Dedifferentiated amniotic fluid mesenchymal stem cell (primary cell): Measurements from ENCODE around the gene TMEM198.

Experiments used
- DNase-seq: peaks from one replicate; pipeline ENCODE4 v3.0.0-alpha.2; 2016; ENCODE audit errors: extremely low spot score

The TMEM198 gene, protein sequence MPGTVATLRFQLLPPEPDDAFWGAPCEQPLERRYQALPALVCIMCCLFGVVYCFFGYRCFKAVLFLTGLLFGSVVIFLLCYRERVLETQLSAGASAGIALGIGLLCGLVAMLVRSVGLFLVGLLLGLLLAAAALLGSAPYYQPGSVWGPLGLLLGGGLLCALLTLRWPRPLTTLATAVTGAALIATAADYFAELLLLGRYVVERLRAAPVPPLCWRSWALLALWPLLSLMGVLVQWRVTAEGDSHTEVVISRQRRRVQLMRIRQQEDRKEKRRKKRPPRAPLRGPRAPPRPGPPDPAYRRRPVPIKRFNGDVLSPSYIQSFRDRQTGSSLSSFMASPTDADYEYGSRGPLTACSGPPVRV

DNA sequence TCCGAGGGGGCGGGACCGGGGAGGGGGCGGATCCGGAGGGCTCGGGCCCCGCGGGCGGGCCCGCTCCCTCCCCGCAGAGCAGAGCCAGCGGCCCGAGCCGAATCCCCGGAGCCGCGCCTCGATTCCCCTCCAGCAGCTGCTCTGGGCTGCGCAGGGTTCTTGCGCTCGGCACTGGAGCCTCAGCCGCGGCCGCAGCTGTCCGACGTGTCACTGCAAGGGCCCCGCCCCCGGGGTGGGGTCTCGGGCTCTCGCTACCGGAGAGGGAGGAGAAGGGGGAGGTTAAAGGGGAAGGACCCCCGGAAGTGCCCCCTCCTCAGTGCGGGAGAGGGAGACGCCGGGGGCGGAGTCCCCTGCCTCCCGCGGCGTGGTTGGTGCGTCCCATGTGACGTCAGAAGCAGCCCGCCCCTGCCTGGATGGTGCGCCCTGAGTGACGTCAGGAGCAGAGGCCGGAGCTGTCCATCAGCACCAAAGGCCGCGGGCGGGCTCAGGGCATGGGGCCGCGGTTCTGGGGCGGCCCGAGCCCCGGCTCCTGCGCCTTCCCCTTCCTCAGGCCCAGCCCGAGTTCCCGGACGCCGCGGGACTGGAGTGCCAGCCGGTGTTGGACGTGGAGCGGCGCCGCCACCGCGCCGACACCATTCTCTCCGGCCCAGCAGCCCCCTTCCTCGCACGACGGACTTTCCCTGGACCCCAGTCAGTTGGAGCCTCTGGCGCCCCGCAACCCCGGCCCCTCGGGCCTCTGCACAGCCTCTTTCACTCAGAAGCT lies at the start of gene TMEM198, which contains the start of gene CHPF:
Gene TMEM198, plus strand, starts transcription at position 433 of the 763 bp plus-strand sequence. CDS start 700 bp downstream, outside the sequence.
Gene CHPF, minus strand, starts transcription at position 214 of the 763 bp plus-strand sequence. CDS start 271 bp downstream, outside the sequence.
- DNase-seq = peak; percentile 96

DNA sequence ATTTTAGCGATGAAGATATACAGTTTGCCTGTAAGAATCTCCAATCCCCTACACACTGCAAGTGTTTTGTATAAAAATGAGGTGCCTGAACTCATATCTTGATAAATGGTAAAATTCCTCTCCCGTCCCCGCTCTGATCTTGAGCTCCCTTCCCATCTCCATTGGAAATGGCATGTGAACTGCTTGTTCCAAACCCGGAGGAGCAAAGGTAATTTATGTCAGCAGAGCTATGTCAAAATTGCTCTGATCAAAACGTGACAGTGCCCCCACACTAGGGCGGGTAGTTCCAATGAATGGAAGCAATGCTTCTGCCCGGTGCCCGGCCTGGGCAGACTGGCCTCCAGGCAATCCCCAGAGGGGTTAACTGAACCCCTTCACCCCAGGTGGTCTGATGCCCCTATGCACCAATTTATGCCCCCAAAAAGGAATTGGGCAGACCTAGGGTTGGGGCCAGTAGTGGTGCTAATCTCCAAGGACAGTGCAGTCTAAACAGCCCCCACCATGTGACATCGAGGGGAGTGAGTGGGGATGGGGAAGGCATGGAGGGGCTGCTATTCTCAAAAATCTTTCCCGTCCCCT lies 48.8 kb upstream of the TMEM198 start:
- DNase-seq = no peak

DNA sequence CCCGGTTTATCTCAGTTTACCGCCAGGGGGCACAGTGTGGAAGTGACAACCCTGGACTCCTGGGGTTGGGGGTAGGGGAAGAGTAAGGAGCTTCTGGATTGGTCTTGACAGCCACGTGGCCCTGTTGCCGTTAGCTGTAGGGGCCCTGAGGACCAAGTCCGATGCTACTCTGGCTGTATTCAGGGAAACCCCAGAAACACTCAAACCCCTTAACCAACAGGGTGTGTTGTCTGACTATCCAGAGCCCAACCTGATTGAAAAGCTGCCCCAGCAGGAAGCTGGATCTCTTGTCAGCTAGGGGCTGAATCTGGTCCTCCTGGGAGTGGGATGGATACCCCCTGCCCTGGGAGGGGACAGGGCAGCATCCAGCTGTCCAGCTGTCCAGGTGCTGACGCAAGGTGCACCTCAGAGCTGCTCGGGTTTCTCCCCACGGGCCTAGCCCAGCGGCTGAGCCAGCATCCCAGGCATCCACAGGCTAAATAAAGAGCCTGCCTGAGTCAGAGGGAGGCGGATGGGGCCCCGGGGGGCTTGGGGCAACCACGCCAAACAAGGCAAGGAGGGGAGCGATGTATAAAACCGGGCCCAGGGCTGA lies 48.2 kb upstream of the TMEM198 start:
- DNase-seq = peak; percentile 62

DNA sequence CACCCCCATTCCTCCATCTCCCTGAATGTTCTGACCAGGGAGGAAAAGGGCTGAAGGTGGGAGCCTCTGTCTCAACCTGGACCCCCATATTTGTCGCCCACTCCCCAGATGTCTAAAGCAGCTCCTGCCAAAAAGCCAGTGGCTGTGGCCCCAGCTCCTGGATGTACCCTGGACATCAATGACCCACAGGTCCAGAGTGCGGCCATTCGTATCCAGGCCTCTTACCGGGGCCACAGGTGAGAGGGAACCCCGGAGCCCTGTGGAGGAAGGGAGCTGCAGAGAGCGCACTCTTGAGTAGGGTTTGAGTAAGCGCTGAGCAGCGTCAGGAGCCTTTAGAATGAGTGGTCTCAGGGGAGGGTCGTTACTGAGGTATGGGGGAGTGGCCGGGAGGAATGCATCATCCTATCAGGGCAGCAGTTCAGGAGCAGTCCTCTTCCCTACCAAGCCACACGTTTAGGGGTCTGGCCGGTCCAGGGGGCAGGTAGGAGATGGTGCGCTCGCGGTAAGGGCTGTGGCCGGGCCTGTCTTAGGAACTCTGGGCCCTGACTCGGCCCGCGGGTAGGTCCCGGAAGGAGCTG lies 47.5 kb upstream of the TMEM198 start:
- no peak for DNase-seq

DNA sequence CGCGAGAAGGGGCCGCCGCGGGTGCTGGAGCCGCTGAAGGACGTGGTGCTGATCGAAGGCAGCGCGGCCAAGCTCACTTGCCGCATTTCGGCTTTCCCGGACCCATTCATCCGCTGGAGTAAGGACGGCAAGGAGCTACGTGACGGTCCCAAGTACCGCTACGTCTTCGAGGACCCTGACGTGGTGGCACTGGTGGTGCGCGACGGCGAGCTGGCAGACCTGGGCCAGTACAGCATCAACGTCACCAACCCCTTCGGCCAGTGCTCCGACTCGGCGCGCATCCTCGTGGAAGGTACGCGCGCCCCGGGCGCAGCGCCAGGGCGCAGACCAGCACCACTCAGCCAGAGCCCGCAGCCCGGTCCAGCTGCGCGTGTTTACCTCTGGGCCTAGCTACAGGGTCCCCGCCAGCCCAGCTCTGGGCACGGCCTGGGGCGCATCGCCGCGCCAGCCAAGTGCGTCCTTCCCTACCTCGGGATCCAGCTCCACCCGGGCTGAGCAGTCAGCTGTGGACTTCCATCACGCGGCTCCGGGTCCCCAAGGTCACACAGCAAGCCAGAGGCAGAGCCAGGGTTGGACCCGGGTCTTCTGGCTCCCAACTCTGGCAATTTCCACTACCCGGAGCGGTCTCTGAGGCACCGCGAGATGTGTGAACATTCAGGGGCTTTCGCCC lies 46.9 kb upstream of the TMEM198 start:
- DNase-seq = no peak

DNA sequence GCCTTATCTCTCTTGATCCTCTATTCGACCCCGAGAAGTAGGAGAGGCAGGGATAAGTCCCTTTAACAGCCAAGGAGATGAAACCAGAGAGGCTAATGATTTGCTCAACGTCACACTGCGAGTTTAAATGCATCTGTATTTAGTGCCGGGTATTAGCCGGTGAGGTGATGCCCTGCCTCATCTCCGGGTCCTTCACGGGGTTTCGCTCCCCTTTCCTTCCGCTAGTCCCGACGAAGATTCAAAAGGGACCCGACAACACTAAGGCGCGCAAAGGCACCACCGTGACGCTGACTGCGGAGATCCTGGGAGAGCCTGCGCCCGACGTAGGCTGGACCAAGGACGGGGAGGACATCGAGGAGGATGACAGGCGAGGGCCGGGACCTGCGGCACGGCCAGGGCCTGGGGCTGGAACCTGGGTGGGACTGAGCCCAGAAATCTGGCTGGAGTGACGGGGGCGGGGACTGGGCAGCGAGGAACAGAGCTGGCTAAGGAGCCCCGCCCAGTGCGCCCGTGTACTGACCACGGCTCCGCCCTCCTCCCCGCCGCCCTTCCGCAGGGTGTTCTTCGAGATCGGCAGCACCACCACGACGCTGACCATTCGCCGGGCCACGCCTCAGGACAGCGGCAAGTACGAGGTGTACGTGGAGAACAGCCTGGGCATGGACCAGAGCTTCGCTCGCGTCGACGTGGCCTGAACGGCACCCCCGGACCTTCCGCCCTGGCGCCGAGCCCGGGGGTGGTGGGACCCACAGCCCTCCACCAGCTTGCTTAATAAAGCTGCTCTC lies 46.1 kb upstream of the TMEM198 start:
- DNase-seq = peak; percentile 67

DNA sequence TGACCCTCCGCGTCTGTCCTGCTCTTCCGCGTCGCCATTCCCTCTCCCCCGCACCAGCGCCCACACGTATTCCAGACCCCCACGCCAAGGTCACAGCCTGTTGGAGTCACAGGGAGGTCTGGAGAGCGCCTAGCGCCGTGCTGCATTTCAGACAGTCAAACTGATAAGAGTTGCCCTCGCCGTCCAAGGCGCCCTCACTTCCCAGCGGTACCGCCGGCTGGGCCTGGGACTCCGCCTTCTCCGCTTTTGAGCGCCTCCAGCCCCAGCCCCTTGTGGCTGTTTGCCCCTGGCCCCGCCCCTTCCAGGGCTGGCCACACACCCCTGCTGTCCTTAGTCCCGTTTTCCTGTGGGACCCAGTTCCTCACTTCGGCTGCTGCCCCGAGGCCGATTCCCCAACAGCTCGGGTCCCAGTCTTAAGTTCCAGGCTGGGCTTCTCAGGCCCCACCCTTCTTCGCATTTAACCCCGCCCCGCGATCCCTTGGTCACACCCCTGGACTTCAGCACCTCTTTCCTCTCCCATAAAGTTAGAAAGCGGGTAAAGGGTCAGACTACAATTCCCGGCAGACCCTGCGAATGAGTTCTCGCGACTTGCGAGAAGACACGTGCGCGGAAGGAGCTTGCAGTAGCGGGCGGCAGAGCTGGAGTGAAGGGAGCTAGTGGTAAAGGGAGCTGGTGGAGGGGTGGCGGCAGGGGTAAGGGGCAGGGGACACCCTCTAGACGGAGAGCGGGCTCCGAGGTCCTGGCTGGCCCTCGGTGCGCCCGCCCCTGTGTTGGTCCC lies 45.4 kb upstream of the TMEM198 start, which contains the start of gene GMPPA:
Gene GMPPA, plus strand, starts transcription at position 612 of the 778 bp plus-strand sequence. CDS start 1,085 bp downstream, outside the sequence.
- peak; percentile 99 for DNase-seq

DNA sequence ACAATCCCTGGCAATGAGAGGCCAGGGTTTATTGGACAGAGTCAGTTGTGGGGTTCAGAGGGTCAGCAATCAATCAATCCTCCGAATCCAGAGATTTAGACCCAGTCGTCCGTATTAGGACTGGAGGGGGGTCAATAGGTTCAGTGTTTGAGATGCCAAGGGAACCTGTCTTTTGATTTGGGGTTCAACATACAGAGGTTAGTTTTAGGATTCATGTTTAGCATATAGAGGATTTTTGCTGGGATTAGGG lies 44.8 kb upstream of the TMEM198 start:
- no peak for DNase-seq

DNA sequence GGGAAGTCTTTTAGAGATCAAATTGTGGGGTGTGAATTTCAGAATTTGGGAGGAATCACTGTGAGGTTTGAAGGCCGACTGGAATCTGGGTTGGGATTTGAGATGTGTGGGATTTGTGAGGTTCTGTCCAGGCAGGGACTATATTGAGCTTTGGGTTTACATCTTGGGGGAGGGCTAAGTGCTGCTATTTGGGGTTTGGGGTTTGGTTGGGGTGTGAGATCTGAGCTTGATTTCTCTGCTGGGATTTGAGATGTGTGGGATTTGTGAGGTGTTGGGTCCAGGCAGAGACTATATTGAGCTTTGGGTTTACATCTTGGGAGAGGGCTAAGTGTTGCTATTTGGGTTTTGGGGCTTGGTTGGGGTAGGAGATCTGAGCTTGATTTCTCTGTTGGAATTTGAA lies 44.3 kb upstream of the TMEM198 start:
- DNase-seq = no peak

DNA sequence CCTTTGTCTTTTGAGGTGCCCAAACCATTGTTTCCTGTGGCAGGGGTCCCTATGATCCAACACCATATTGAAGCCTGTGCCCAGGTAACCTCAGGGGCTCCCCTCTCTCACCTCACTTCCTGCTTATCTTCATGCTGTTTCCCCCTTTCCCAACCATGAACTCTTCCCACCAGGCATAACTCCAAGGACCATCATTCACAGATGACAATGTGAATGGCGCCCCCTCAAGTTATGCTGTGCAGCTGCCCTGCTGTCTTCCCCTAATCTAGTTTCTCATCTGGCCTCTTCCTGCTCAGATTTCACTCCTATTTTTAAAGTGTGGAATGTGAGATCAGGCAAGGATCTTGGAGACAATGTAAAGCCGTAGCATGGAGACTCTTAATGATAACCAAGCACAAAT lies 43.7 kb upstream of the TMEM198 start:
- peak; percentile 16 for DNase-seq

DNA sequence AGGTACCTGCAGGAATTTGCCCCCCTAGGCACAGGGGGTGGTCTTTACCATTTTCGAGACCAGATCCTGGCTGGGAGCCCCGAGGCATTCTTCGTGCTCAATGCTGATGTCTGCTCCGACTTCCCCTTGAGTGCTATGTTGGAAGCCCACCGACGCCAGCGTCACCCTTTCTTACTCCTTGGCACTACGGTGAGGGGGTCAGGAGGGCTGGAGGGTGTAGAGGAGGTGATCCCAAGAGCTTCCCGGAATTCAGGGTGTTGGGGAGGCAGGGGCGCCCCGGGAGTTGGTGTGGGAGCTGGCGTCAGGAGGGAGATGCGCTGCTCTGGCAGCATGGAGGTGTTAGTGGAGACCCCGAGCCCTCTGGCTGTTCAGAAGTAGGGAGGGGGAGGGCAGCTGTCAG lies 42.0 kb upstream of the TMEM198 start:
- no peak for DNase-seq

DNA sequence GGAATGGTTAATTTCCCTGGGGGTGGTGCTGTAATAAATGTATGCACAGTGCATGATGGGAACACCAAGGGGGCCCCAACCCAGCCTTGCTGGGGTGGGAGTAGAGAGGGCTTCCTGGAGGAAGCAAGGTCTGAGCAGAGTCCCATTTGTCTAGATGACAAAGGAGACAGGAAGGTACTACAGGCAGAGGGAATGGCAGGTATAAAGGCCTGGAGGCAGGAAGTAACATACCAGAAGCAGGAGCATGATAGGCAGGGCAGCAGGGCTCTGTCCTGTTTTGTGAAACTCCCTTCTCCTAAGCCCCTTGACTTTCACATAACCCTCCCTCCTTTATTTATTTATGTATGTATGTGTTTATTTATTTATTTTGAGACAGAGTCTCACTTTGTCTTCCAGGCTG lies 41.2 kb upstream of the TMEM198 start:
- DNase-seq = no peak

DNA sequence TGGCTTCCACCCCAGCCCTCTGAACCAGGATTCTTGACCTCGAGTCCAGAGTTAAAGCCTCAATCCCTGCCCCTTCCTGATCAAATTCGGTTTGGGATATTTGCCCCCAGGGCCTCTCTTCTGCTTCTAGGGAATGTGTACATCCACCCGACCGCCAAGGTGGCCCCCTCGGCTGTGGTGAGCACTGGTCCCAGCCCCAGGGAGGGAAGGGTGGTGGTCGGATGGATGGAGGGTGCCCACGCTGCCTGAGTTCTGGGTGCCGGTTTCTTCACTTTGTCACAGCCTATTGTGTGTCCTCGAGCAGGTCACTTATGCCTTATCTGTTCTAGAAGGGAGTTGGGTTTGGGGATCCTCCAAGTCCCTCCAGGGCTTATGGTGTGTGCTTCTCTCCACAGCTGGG lies 38.2 kb upstream of the TMEM198 start:
- DNase-seq = no peak

DNA sequence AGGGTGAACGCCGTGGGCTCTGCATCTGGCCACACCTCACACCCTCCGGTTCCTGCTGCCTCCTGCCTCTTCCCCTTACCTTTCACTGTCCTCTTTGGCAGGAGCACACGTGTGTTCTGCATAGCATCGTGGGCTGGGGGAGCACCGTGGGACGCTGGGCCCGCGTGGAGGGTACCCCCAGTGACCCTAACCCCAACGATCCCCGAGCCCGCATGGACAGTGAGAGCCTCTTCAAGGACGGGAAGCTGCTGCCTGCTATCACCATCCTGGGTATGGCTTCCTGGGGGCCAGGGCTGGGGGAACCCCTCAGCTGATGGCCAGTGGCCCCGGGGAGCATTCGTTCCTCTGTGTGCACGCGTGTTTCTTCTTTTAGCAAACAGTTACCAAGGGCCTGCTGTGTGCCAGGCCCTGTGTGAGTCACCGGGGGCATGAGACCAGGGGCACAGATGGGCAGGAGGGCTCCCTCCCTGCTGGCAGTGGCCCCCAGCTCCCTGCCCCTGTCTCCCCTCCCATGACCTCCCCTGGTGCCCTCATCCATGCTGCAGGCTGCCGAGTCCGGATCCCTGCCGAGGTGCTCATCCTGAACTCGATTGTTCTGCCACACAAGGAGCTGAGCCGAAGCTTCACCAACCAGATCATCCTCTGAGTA lies 37.6 kb upstream of the TMEM198 start:
- DNase-seq = no peak

DNA sequence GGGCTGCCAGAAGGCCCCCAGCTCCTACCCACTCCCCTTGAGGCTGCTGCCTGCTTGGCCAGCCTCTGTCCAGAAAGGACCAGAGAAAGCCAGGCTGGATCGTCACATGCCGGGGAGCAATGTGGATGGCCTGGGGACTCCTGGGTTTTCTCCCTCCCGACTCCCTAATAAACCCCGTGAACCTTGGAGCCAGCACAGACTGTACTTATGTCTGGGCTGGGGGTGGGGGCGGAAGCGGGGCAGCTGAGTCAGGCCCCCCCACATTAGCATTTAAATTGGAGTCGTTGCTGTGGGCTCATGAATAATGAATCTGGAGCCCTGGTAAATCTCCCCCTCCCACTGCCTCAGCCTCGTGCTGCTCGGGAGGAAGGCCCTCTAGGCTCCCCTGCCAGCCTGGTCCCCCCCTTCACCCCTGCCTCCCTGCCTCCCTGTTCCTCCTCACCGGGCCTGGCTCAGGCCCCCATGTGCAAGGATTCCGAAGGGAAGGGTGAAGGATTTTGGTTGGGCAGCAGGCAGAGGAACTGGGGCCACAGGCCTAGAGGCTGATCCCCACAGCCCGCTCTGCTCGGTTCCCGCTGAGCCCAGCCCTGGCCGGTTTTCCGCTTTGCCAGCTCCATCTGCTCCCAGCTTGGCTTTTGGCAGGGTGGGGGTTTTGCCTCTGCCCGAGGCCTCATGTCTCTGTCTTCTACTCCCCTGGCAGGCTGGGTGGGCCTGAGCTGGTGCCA lies 36.9 kb upstream of the TMEM198 start:
- DNase-seq = no peak

DNA sequence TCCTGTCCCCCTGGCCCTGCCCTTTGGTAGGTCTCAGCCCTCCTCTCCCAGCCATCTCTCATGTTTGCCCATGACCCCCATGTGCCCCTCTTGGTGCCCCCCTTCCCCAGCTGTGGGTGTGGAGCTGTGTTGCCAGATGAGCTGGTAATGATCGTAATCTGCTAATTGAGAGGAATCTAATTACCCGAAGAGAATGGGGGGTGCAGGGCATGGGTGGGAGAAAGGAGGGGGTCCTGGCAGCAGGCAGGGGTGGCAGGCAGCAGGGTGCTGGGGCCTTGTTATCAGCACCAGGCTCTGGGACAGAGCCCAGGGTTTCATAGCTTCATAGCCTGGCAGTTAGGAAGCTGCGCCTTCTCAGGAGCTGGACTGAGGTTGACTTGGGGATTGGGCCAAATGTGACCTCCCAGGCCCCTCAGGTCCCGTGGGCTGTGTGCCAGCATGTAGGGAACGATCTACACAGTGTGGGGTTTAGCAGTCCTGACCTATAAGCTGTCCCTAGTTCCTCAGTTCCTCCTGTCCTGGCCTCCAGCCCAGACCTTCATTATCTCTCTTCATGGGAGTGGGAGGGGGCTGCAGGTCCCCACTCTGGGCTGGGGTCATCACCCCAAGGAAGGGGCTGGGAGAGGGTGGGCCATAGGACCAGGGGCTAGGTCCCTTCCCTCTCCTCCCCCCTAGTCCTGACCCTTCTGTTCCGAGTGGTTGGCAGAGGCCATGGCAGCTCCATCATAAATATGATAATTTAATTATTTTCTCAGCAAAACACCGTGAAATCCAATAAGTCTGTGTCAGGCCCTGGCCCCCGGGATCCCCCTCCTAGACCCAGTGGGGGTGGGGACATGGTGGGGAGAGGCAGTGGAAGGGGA lies 36.0 kb upstream of the TMEM198 start:
- no peak for DNase-seq

DNA sequence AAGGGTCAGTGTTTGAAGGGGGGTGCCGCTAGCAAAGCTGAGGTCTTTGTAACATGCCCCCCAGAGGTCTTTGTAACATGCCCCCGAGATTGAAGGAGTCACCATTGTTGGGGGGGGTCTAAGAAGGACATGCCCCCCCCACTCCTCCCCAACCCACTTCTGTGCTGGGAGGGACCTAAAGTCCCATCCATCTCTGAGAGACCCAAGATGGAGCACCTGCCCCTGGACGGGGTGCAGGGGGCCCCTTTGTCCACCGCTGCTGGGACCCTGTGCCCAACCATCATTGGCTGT lies 35.4 kb upstream of the TMEM198 start:
- DNase-seq = no peak
